ENCODE measurements around the gene PRPF19. TPM values are rescaled to one million over a fixed set of nuclear protein-coding genes. Genes with fewer than 3 reads are reported as not detected.

PRPF19 gene
- total and polyA plus RNA-seq, 9 of the 15 experiments (the other 6 are each of a cell fraction or from before 2014, with no cell fraction given): 9.4 to 212 (median 73.2) TPM

- TF ChIP-seq ZNF592 (IDR thresholded peaks at IDR 0.05) (no peak), SOX6 (IDR thresholded peaks at IDR 0.05) (peak; percentile 42; the same call in 1 of the 2 replicates), FOXJ3 (CRISPR knock-in tag; IDR thresholded peaks at IDR 0.05) (no peak), ZNF253 (CRISPR knock-in tag; conservative IDR thresholded peaks at IDR 0.05) (no peak), NFXL1 (CRISPR knock-in tag; IDR thresholded peaks at IDR 0.05) (no peak), MGA (IDR thresholded peaks at IDR 0.05) (no peak), CTBP1 (IDR thresholded peaks at IDR 0.05; ENCODE audit: borderline replicate concordance) (peak; percentile 37; the same call in 1 of the 2 replicates), STAT5B (CRISPR knock-in tag; IDR thresholded peaks at IDR 0.05) (no peak), PREB (CRISPR knock-in tag; IDR thresholded peaks at IDR 0.05) (no peak)
Observed at GRCh38 chr11:60863550-60864521, 42.5 kb downstream of the PRPF19 start (continued).
